Caco-2 (cell line): Measurements from ENCODE around the gene TTC7B. TPM values are rescaled to one million over a fixed set of nuclear protein-coding genes. Genes with fewer than 3 reads are reported as not detected.

ENCODE experiments used
- BruUV-seq: library from RNA; stranded (reverse); fragments of 400-500 nt; replicated peaks from 2 replicates; lab custom pipeline; 2021; lab: Mats Ljungman, UMichigan
- CTCF ChIA-PET: fragments of 300-600 bp; sonication (Branson Sonifier 250); formaldehyde crosslinking; loops from one replicate; lab custom pipeline; 2022; ENCODE audit warnings: antibody characterized with exemption; lab: Charles Lee
- POLR2A ChIA-PET: fragments of 300-600 bp; sonication (Branson Sonifier 250); formaldehyde crosslinking; loops from one replicate; lab custom pipeline; 2022; ENCODE audit warnings: antibody characterized with exemption; lab: Charles Lee
- DNase-seq, 2 experiments: peaks; one replicate each; pipeline versions ENCODE4 v3.0.0 to v3.0.0-alpha.2; 2020 to 2022
- H3K27me3 ChIP-seq: replicated peaks from 2 replicates; pipeline ENCODE4 v1.6.0; 2011; ENCODE audit warnings: low read length; ENCODE audit not compliant: control insufficient read depth, insufficient read depth
- H3K36me3 ChIP-seq: 2 replicates; pipeline ENCODE4 v1.5.1; 2011; ENCODE audit warnings: low read length; ENCODE audit not compliant: control insufficient read depth, insufficient read depth
- H3K4me1 ChIP-seq: fragments of 250-450 bp; sonication (Bioruptor Pico); 2 replicates; pipeline ENCODE4 v1.5.1; 2020; ENCODE audit warnings: mild to moderate bottlenecking
- H3K4me3 ChIP-seq: 2 replicates; pipeline ENCODE4 v1.5.1; 2011; ENCODE audit warnings: low read depth, mild to moderate bottlenecking, control low read depth, low read length
- H3K9me3 ChIP-seq: fragments of 250-450 bp; sonication (Bioruptor Pico); 2 replicates; pipeline ENCODE4 v1.5.1; 2020; ENCODE audit warnings: mild to moderate bottlenecking, moderate library complexity
- H3K27ac Mint-ChIP-seq: one replicate; pipeline ENCODE4 v1.8.0; 2022; ENCODE audit warnings: mixed read lengths; ENCODE audit not compliant: unreplicated experiment
- H3K27me3 Mint-ChIP-seq: one replicate; pipeline ENCODE4 v1.8.0; 2022; ENCODE audit warnings: mixed read lengths; ENCODE audit not compliant: insufficient read depth, unreplicated experiment
- H3K36me3 Mint-ChIP-seq: one replicate; pipeline ENCODE4 v1.8.0; 2022; ENCODE audit warnings: mild to moderate bottlenecking, mixed read lengths; ENCODE audit not compliant: insufficient read depth, unreplicated experiment
- H3K4me1 Mint-ChIP-seq: one replicate; pipeline ENCODE4 v1.8.0; 2022; ENCODE audit warnings: low read depth, mixed read lengths; ENCODE audit not compliant: unreplicated experiment
- H3K4me3 Mint-ChIP-seq: one replicate; pipeline ENCODE4 v1.8.0; 2022; ENCODE audit warnings: mild to moderate bottlenecking, moderate library complexity, mixed read lengths; ENCODE audit not compliant: unreplicated experiment
- H3K9me3 Mint-ChIP-seq: one replicate; pipeline ENCODE4 v1.8.0; 2022; ENCODE audit warnings: mixed read lengths; ENCODE audit not compliant: unreplicated experiment
- CTCF ChIP-seq, 2 experiments: fragments of 200-600 bp in 1 of 2; IDR thresholded peaks; 1 replicate in 1 of 2; 2 replicates in 1 of 2; pipeline versions ENCODE4 v1.5.1 to v1.8.0; 2011 to 2022; ENCODE audit warnings: antibody characterized with exemption in 1 of 2, control low read depth in 1 of 2, inconsistent platforms in 1 of 2, low read depth in 1 of 2, low read length in 1 of 2, mild to moderate bottlenecking in 1 of 2, moderate library complexity in 1 of 2; ENCODE audit not compliant: insufficient read depth in 1 of 2, severe bottlenecking in 1 of 2, unreplicated experiment in 1 of 2
- intact Hi-C: fragments of 100-400 bp; cut with micrococcal nuclease; formaldehyde crosslinking; loops from one replicate; pipeline ENCODE4 v1.10.0; 2022; ENCODE audit not compliant: unreplicated experiment
- total RNA-seq: library from RNA; stranded (reverse); gene quantifications from 2 replicates; pipeline ENCODE4 v1.2.3, GENCODE V29; 2022

The TTC7B gene
- total RNA-seq, 1 experiment from 2014 or later: 28.5 TPM

DNA sequence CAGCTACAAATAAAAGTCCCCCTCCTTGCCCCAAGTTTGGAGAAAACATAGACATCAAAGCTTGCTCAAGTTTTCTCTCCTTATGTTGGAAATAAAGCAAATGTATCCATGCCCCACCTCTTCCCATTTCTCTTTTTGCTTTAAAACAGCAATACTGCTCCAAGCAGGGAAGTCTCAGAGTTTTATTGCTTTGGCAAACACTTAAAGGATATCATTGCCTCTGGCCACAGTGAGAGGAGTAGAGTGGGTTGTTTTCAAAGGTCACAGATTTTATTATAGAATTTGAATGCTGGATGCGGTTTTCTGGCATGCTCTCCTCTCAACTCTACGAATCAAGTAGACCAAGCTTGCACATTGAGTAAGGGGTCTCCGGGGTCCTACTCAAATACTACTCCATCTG, 149.7 kb downstream of the TTC7B start:
- H3K9me3 ChIP-seq: no peaks in the 10 kb centered on the region
- H3K27me3 ChIP-seq: no peaks in the 10 kb centered on the region
- CTCF ChIA-PET: no interaction called here
- H3K36me3 ChIP-seq: no peaks in the 10 kb centered on the region
- Mint-ChIP-seq H3K36me3 (no peaks in the 10 kb centered on the region), H3K4me1 (no peaks in the 10 kb centered on the region), H3K9me3 (no peaks in the 10 kb centered on the region), H3K27me3 (no peaks in the 10 kb centered on the region), H3K27ac (no peak overlapping the region), H3K4me3 (no peak overlapping the region)
- TF ChIP-seq CTCF (IDR thresholded peaks at IDR 0.05; ENCODE audit: insufficient read depth in 1 of 2, low read depth in 1 of 2, low read length in 1 of 2, severe bottlenecking in 1 of 2, unreplicated experiment in 1 of 2): no peak
- POLR2A ChIA-PET: no interaction called here
- intact Hi-C loops: no loop called here
- H3K4me3 ChIP-seq: no peak overlapping the region
- H3K4me1 ChIP-seq: no peaks in the 10 kb centered on the region
- BruUV-seq: no TSS peak
- no peak for DNase-seq

- no peak overlapping the region for H3K4me3 ChIP-seq
- H3K36me3 Mint-ChIP-seq: no peaks in the 10 kb centered on the region
- H3K4me1 ChIP-seq: no peaks in the 10 kb centered on the region
- TF ChIP-seq CTCF (IDR thresholded peaks at IDR 0.05; ENCODE audit: insufficient read depth in 1 of 2, low read depth in 1 of 2, low read length in 1 of 2, severe bottlenecking in 1 of 2, unreplicated experiment in 1 of 2): no peak
- no peak overlapping the region for H3K27ac Mint-ChIP-seq
- ChIA-PET CTCF (interaction anchor here (0.5 kb wide), 1 partner anchor 236 kb away, joined by 4 read pairs; no protein-coding TSS in a partner anchor), POLR2A (no interaction called here)
- H3K36me3 ChIP-seq: no peaks in the 10 kb centered on the region
- intact Hi-C loops: no loop called here
- no peaks in the 10 kb centered on the region for H3K4me1 Mint-ChIP-seq
- BruUV-seq: no TSS peak
- H3K9me3 ChIP-seq: no peaks in the 10 kb centered on the region
- H3K9me3 Mint-ChIP-seq: no peaks in the 10 kb centered on the region
- H3K4me3 Mint-ChIP-seq: no peak overlapping the region
- H3K27me3 ChIP-seq: no peaks in the 10 kb centered on the region
- DNase-seq: no peak
- H3K27me3 Mint-ChIP-seq: no peaks in the 10 kb centered on the region
These were observed 150.8 kb downstream of the TTC7B start for GRCh38 chr14:90665321-90666000.

DNA sequence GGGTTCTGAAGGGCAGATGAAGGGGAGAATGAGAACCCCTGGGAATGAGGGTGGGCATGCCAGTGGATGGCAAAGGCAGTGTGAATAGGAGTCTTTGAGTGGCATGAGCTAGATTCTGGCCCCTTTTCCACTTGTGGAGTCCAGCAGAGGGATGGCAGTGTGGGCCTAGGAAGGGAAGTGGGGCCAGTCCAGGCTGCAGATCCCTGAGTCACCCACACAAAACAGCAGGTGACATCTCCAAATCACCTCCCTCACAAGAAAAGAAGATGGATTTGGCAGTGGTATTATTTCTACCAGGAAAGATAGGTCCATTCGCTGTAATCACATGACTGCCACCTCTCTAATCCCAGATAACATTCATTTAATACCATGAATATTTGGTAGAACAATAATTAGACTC, 151.3 kb downstream of the TTC7B start:
- H3K9me3 Mint-ChIP-seq: no peaks in the 10 kb centered on the region
- DNase-seq: no peak
- no peak overlapping the region for H3K4me3 ChIP-seq
- no peaks in the 10 kb centered on the region for H3K27me3 Mint-ChIP-seq
- H3K27ac Mint-ChIP-seq: no peak overlapping the region
- H3K36me3 Mint-ChIP-seq: no peaks in the 10 kb centered on the region
- no peak overlapping the region for H3K4me3 Mint-ChIP-seq
- H3K9me3 ChIP-seq: no peaks in the 10 kb centered on the region
- H3K4me1 ChIP-seq: no peaks in the 10 kb centered on the region
- ChIA-PET POLR2A (no interaction called here), CTCF (no interaction called here)
- TF ChIP-seq CTCF (IDR thresholded peaks at IDR 0.05; ENCODE audit: insufficient read depth in 1 of 2, low read depth in 1 of 2, low read length in 1 of 2, severe bottlenecking in 1 of 2, unreplicated experiment in 1 of 2): no peak
- no TSS peak for BruUV-seq
- no peaks in the 10 kb centered on the region for H3K27me3 ChIP-seq
- H3K36me3 ChIP-seq: no peaks in the 10 kb centered on the region
- H3K4me1 Mint-ChIP-seq: no peaks in the 10 kb centered on the region
- intact Hi-C loops: no loop called here
